Activated CD8-positive, alpha-beta T cell treated with anti-CD3 and anti-CD28 coated beads for 36 hours (primary cell): ENCODE results near the gene ZNF516. TPM values are rescaled to one million over a fixed set of nuclear protein-coding genes. Genes with fewer than 3 reads are reported as not detected.

Experiments used
- ATAC-seq: fragments of 200-7000 bp; cut with Tn5 transposase; one replicate; pipeline ENCODE4 v1.10.0; 2021; ENCODE audit warnings: mild to moderate bottlenecking, moderate library complexity
- CTCF ChIA-PET: fragments of 350-600 bp; sonication (Branson Sonifier 250); formaldehyde crosslinking; loops from one replicate; lab custom pipeline; 2021; ENCODE audit warnings: antibody characterized with exemption; lab: Charles Lee
- POLR2A ChIA-PET: fragments of 350-600 bp; sonication (Branson Sonifier 250); formaldehyde crosslinking; loops from one replicate; lab custom pipeline; 2021; ENCODE audit warnings: antibody characterized with exemption; lab: Charles Lee
- DNase-seq: peaks from one replicate; pipeline ENCODE4 v3.0.0-alpha.2; 2020
- H3K27ac Mint-ChIP-seq: one replicate; pipeline ENCODE4 v1.8.0; 2021; ENCODE audit warnings: mild to moderate bottlenecking, mixed read lengths
- H3K27me3 Mint-ChIP-seq: one replicate; pipeline ENCODE4 v1.8.0; 2021; ENCODE audit warnings: mixed read lengths
- H3K36me3 Mint-ChIP-seq: one replicate; pipeline ENCODE4 v1.8.0; 2021; ENCODE audit warnings: low read depth, mixed read lengths
- H3K4me1 Mint-ChIP-seq: one replicate; pipeline ENCODE4 v1.8.0; 2021; ENCODE audit warnings: low read depth, mixed read lengths
- H3K4me3 Mint-ChIP-seq: one replicate; pipeline ENCODE4 v1.8.0; 2021; ENCODE audit warnings: mild to moderate bottlenecking, moderate library complexity, mixed read lengths
- H3K9me3 Mint-ChIP-seq: one replicate; pipeline ENCODE4 v1.8.0; 2021; ENCODE audit warnings: mixed read lengths
- intact Hi-C: fragments of 100-400 bp; cut with micrococcal nuclease; formaldehyde crosslinking; loops from one replicate; pipeline ENCODE4 v1.10.0; 2022
- total RNA-seq, 2 experiments: library from RNA; stranded (reverse); gene quantifications; one replicate each; pipeline ENCODE4 v1.2.3, GENCODE V29; 2021
- TF ChIP-seq, protein P1 (sequence below): fragments of 200-600 bp; IDR thresholded peaks from one replicate; pipeline ENCODE4 v1.8.0; 2022; ENCODE audit warnings: antibody characterized with exemption, mild to moderate bottlenecking

ZNF516 gene
- total RNA-seq, 2 experiments from 2014 or later: 7.0 to 10.5 TPM

DNA sequence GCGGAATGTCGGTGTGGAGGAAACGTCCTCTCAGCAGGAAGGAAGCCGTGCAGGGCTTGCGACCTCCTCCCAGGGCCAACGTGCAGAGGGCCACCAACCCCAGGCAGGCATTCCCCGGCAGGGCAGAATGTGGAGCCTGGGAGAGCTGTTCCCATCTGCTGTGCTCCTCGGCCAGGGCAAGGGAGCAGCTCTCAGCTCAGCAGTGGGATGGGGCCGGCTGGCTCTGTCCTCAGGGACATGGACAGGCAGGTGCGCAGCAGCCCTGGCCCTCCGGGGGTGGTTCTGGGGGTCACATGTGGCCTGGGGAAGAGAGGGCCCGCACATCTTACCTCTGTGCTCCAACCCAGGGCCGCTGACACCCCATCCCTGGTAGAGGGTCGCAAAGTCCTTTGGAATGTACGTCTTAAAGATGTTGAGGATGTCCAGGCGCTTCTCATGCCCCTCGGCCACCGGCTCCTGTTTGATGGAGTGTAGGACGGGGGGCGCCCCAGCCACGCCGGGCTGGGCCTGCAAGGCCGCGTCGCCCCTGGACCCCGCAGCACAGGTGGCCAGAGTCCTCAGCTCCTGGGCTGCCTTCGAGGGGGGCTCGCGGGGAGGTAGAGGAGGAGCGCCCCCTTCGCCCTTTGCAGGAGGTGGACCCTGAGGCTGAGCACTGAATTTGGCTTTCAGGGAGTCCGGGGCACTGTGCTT, 116.4 kb downstream of the ZNF516 start:
- POLR2A ChIA-PET: interaction anchor here (1.1 kb wide), 1 partner anchor 14 kb away, joined by 5 read pairs; no protein-coding TSS in a partner anchor
- Mint-ChIP-seq H3K36me3 (peaks cover 28% of the 10 kb centered on the region), H3K27ac (no peak overlapping the region), H3K27me3 (no peaks in the 10 kb centered on the region), H3K4me3 (no peak overlapping the region), H3K4me1 (peaks cover 40% of the 10 kb centered on the region), H3K9me3 (peaks cover 9% of the 10 kb centered on the region)
- intact Hi-C loops: no loop called here
- CTCF ChIA-PET: no interaction called here
- TF ChIP-seq, protein P1, sequence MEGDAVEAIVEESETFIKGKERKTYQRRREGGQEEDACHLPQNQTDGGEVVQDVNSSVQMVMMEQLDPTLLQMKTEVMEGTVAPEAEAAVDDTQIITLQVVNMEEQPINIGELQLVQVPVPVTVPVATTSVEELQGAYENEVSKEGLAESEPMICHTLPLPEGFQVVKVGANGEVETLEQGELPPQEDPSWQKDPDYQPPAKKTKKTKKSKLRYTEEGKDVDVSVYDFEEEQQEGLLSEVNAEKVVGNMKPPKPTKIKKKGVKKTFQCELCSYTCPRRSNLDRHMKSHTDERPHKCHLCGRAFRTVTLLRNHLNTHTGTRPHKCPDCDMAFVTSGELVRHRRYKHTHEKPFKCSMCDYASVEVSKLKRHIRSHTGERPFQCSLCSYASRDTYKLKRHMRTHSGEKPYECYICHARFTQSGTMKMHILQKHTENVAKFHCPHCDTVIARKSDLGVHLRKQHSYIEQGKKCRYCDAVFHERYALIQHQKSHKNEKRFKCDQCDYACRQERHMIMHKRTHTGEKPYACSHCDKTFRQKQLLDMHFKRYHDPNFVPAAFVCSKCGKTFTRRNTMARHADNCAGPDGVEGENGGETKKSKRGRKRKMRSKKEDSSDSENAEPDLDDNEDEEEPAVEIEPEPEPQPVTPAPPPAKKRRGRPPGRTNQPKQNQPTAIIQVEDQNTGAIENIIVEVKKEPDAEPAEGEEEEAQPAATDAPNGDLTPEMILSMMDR: no peak
- no peak for DNase-seq
- no peak for ATAC-seq

DNA sequence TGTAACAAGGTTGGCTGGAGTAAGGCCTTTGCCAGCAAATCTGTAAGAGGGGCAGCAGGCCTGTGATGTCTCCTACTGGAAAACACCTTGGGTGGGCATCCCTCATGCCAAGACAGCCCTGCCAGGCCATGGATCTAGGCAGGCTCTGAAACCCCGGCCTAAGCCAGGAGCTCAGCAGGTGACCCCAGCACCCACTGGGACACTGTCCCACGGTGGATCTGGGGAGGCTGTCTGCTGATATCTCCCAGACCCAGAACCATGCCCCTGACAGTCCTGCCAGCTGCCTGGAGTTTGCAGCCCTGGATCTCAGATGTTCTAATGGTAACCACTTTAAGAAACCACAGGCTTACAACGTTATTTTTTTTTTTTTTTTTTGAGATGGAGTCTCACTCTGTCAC, 117.7 kb downstream of the ZNF516 start:
- DNase-seq: no peak
- intact Hi-C loops: no loop called here
- no peak overlapping the region for H3K4me3 Mint-ChIP-seq
- H3K27me3 Mint-ChIP-seq: no peaks in the 10 kb centered on the region
- ATAC-seq: no peak
- peaks cover 9% of the 10 kb centered on the region for H3K9me3 Mint-ChIP-seq
- H3K4me1 Mint-ChIP-seq: peaks cover 49% of the 10 kb centered on the region
- H3K36me3 Mint-ChIP-seq: peaks cover 28% of the 10 kb centered on the region
- peak overlapping the region; percentile 86 for H3K27ac Mint-ChIP-seq
- ChIA-PET CTCF (interaction anchor here (1.0 kb wide), 2 partner anchors 8 to 21 kb away, joined by 3 read pairs; no protein-coding TSS in a partner anchor), POLR2A (interaction anchor here (1.0 to 1.1 kb wide), 2 partner anchors 13 to 28 kb away, joined by 3 to 5 read pairs; no protein-coding TSS in a partner anchor)
- TF ChIP-seq, protein P1: no peak

DNA sequence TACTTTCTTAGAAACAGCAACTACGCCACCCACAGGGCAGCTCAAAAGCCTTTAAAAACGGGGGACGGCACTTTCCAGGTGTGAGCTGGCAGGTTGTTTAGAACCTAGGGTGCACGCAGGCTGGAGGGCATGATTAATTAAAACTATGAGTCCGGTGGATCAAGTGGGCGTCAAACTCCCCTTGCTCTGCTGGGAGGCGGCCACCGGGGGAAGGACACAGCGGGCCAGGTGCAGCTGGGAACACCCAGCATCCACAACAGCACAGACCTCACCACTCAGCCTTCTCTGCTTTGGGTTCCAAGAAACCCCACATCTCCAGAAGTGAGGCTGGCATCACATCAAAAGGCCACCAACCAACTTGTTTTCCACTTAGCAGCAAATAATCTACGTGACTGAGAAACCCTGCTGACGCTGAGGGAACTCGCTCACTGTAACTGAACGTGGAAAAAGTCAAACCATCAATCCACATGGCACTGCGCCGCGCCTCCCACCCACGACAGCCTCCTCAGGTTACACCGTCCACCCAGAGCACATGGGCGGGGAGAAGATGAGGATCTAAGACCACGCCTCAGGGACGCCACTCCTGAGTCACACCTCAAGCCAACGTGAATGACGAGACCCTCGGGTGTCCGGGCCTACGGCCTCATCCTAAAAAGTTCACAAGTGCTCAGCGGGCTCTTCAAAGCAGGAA, 118.2 kb downstream of the ZNF516 start:
- peak overlapping the region; percentile 16 for H3K4me3 Mint-ChIP-seq
- intact Hi-C loops: no loop called here

DNA sequence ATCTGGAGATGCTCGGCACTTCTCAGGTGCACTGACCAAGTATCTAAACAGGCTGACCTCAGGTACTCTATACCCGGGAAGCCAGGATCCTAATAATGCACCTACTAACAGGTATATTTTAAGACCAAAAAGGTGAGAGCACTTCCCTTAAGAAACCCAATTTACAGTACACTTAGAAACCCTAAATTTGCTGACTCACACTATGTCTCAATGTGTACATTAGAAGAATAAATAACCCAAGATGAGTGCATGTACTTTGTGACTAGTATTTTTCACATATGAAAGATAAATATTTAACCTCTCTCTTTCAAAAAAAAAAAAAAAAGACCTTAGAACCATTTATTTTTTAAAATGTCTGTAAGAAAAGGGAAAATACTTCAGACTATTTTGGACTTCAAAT, 118.8 kb downstream of the ZNF516 start:
- POLR2A ChIA-PET: no interaction called here
- peak overlapping the region; percentile 86 for H3K27ac Mint-ChIP-seq
- no peaks in the 10 kb centered on the region for H3K27me3 Mint-ChIP-seq
- intact Hi-C loops: no loop called here
- no peak for ATAC-seq
- H3K36me3 Mint-ChIP-seq: peaks cover 28% of the 10 kb centered on the region
- TF ChIP-seq, protein P1: no peak
- H3K4me1 Mint-ChIP-seq: peaks cover 49% of the 10 kb centered on the region
- no peak for DNase-seq
- CTCF ChIA-PET: no interaction called here
- H3K4me3 Mint-ChIP-seq: no peak overlapping the region
- H3K9me3 Mint-ChIP-seq: peaks cover 9% of the 10 kb centered on the region

More for the DNA sequence above, 118.2 kb downstream of the ZNF516 start:
- TF ChIP-seq, protein P1: no peak
- peak overlapping the region; percentile 86 for H3K27ac Mint-ChIP-seq
- CTCF ChIA-PET: interaction anchor here (1.0 kb wide), 2 partner anchors 9 to 22 kb away, joined by 3 read pairs; no protein-coding TSS in a partner anchor
- H3K36me3 Mint-ChIP-seq: peaks cover 28% of the 10 kb centered on the region
- ATAC-seq (peak; percentile 60), DNase-seq (peak; percentile 87)
- peaks cover 9% of the 10 kb centered on the region for H3K9me3 Mint-ChIP-seq
- POLR2A ChIA-PET: no interaction called here
- H3K27me3 Mint-ChIP-seq: no peaks in the 10 kb centered on the region
- peaks cover 49% of the 10 kb centered on the region for H3K4me1 Mint-ChIP-seq
